Glomerular visceral epithelial cell (primary cell): ENCODE data around the gene PCDHB9.

Experiments
- DNase-seq: peaks from one replicate; pipeline ENCODE4 v3.0.0-alpha.2; 2016; ENCODE audit errors: extremely low spot score

Gene PCDHB9

GRCh38 chr5:141236516-141237313 lies 49.8 kb downstream of the PCDHB9 start:
- no peak for DNase-seq
